Neural cell (in vitro differentiated cells): Measurements from ENCODE around the gene KIF6. TPM values are rescaled to one million over a fixed set of nuclear protein-coding genes. Genes with fewer than 3 reads are reported as not detected.

Source experiments
- H2AFZ ChIP-seq: fragments of 200-600, 300-800 bp; sonication (generic), shearing (Covaris generic); 2 replicates; pipeline ENCODE4 v1.6.0; 2014; ENCODE audit warnings: low read depth, mild to moderate bottlenecking, antibody characterized with exemption, low read length, moderate library complexity
- H3F3A ChIP-seq: fragments of 200-600 bp; shearing (Covaris generic); 2 replicates; pipeline ENCODE4 v1.6.1; 2016; ENCODE audit warnings: mild to moderate bottlenecking, moderate library complexity, mixed read lengths, antibody characterized with exemption, low read length; ENCODE audit not compliant: insufficient read depth, poor library complexity, severe bottlenecking
- H3K27ac ChIP-seq: fragments of 200-600, 300-800 bp; sonication (generic), shearing (Covaris generic); 2 replicates; pipeline ENCODE4 v1.5.1; 2014; ENCODE audit warnings: mild to moderate bottlenecking, low read length, moderate library complexity
- H3K27me3 ChIP-seq: fragments of 300-800, 200-600 bp; sonication (generic), shearing (Covaris generic); 2 replicates; pipeline ENCODE4 v1.6.0; 2014; ENCODE audit warnings: mild to moderate bottlenecking, low read depth, low read length, moderate library complexity; ENCODE audit not compliant: insufficient read depth
- H3K36me3 ChIP-seq: fragments of 300-800, 200-600 bp; sonication (generic), shearing (Covaris generic); 2 replicates; pipeline ENCODE4 v1.5.1; 2014; ENCODE audit warnings: mild to moderate bottlenecking, antibody characterized with exemption, low read length, moderate library complexity; ENCODE audit not compliant: insufficient read depth
- H3K4me2 ChIP-seq: fragments of 300-800, 200-600 bp; sonication (generic), shearing (Covaris generic); 2 replicates; pipeline ENCODE4 v1.6.0; 2014; ENCODE audit warnings: mild to moderate bottlenecking, low read length
- H3K4me3 ChIP-seq: fragments of 300-800, 200-600 bp; sonication (generic), shearing (Covaris generic); 2 replicates; pipeline ENCODE4 v1.5.1; 2014; ENCODE audit warnings: mild to moderate bottlenecking, low read length, moderate library complexity
- H3K79me2 ChIP-seq: fragments of 200-600 bp; shearing (Covaris generic); replicated peaks from 2 replicates; pipeline ENCODE4 v1.6.0; 2014; ENCODE audit warnings: mild to moderate bottlenecking, low read length, moderate library complexity; ENCODE audit not compliant: insufficient read depth
- H3K9ac ChIP-seq: fragments of 300-800, 200-600 bp; sonication (generic), shearing (Covaris generic); 2 replicates; pipeline ENCODE4 v1.6.1; 2016; ENCODE audit warnings: mild to moderate bottlenecking, low read length, mixed read lengths
- H3K9me2 ChIP-seq: fragments of 200-600 bp; shearing (Covaris generic); 2 replicates; pipeline ENCODE4 v1.6.1; 2016; ENCODE audit warnings: mild to moderate bottlenecking, low read length, mixed read lengths; ENCODE audit not compliant: insufficient read depth
- H3K9me3 ChIP-seq: fragments of 200-600, 300-800 bp; sonication (generic), shearing (Covaris generic); 2 replicates; pipeline ENCODE4 v1.6.1; 2016; ENCODE audit warnings: mild to moderate bottlenecking, mixed run types, low read length, moderate library complexity, mixed read lengths
- H4K20me1 ChIP-seq: fragments of 200-600 bp; shearing (Covaris generic); 2 replicates; pipeline ENCODE4 v1.6.1; 2016; ENCODE audit warnings: mild to moderate bottlenecking, mixed run types; ENCODE audit not compliant: insufficient read depth
- EP300 ChIP-seq: fragments of 450-650 bp; conservative IDR thresholded peaks from 2 replicates; pipeline ENCODE4 v1.6.1; 2014; ENCODE audit warnings: antibody characterized with exemption, mild to moderate bottlenecking, moderate library complexity; ENCODE audit not compliant: poor library complexity, severe bottlenecking
- MXI1 ChIP-seq: fragments of 450-650 bp; conservative IDR thresholded peaks from 2 replicates; pipeline ENCODE4 v1.6.1; 2014; ENCODE audit warnings: antibody characterized with exemption, mild to moderate bottlenecking; ENCODE audit not compliant: poor library complexity, severe bottlenecking
- POLR2AphosphoS5 ChIP-seq: IDR thresholded peaks from 2 replicates; pipeline ENCODE4 v1.6.1; 2012
- RAD21 ChIP-seq: fragments of 450-650 bp; conservative IDR thresholded peaks from 2 replicates; pipeline ENCODE4 v1.6.1; 2014; ENCODE audit warnings: antibody characterized with exemption, mild to moderate bottlenecking, moderate library complexity
- SMC3 ChIP-seq: fragments of 450-650 bp; conservative IDR thresholded peaks from 2 replicates; pipeline ENCODE4 v1.6.1; 2014; ENCODE audit warnings: antibody characterized with exemption, mild to moderate bottlenecking, moderate library complexity; ENCODE audit not compliant: poor library complexity
- TAF1 ChIP-seq: IDR thresholded peaks from 2 replicates; pipeline ENCODE4 v1.6.1; 2012; ENCODE audit warnings: low read depth
- polyA plus RNA-seq: library from polyadenylated mRNA; depleted of rRNA; stranded (reverse); fragments of >200 nt; gene quantifications from 2 replicates; pipeline ENCODE4 v1.2.3, GENCODE V29; 2014
- TF ChIP-seq, protein P1 (sequence below): fragments of 450-650 bp; IDR thresholded peaks from 2 replicates; pipeline ENCODE4 v1.5.1; 2014; ENCODE audit warnings: antibody characterized with exemption, mild to moderate bottlenecking, moderate library complexity; ENCODE audit not compliant: poor library complexity, severe bottlenecking
- TF ChIP-seq, protein P2 (sequence below): IDR thresholded peaks from 2 replicates; pipeline ENCODE4 v1.6.1; 2012; ENCODE audit warnings: borderline replicate concordance

KIF6 gene
- polyA plus RNA-seq, 1 donor from 2014 or later = 2.1 TPM

DNA sequence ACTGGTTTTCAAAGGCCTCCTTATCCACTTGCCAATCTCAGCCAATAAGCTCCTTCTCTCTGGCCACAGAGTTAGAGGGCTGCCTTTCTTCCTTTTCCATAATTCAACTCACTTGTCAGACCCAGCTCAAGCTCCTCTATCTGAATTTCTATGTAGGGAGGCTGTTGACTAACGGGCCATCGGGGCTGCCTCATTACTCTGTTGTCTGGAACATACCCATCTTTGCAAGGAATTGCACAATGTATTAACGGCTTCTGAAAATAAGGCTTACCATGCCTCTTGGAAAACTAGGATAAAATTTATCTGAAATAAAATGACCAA lies 28.5 kb upstream of the KIF6 start:
- no peaks in the 10 kb centered on the region for H3K9me3 ChIP-seq
- H3K27me3 ChIP-seq = no peaks in the 10 kb centered on the region
- no peaks in the 10 kb centered on the region for H3K79me2 ChIP-seq
- no peak overlapping the region for H3K4me3 ChIP-seq
- H3K27ac ChIP-seq = no peak overlapping the region
- no peak overlapping the region for H2AFZ ChIP-seq
- H3K9ac ChIP-seq = no peak overlapping the region
- no peaks in the 10 kb centered on the region for H3F3A ChIP-seq
- TF ChIP-seq MXI1 = no peak
- TF ChIP-seq, protein P1, sequence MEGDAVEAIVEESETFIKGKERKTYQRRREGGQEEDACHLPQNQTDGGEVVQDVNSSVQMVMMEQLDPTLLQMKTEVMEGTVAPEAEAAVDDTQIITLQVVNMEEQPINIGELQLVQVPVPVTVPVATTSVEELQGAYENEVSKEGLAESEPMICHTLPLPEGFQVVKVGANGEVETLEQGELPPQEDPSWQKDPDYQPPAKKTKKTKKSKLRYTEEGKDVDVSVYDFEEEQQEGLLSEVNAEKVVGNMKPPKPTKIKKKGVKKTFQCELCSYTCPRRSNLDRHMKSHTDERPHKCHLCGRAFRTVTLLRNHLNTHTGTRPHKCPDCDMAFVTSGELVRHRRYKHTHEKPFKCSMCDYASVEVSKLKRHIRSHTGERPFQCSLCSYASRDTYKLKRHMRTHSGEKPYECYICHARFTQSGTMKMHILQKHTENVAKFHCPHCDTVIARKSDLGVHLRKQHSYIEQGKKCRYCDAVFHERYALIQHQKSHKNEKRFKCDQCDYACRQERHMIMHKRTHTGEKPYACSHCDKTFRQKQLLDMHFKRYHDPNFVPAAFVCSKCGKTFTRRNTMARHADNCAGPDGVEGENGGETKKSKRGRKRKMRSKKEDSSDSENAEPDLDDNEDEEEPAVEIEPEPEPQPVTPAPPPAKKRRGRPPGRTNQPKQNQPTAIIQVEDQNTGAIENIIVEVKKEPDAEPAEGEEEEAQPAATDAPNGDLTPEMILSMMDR = no peak
- no peak for TF ChIP-seq EP300
- no peak for TF ChIP-seq POLR2AphosphoS5
- TF ChIP-seq TAF1 = no peak
- no peaks in the 10 kb centered on the region for H3K36me3 ChIP-seq
- H3K4me2 ChIP-seq = no peak overlapping the region
- H3K9me2 ChIP-seq = no peaks in the 10 kb centered on the region
- no peaks in the 10 kb centered on the region for H4K20me1 ChIP-seq

DNA sequence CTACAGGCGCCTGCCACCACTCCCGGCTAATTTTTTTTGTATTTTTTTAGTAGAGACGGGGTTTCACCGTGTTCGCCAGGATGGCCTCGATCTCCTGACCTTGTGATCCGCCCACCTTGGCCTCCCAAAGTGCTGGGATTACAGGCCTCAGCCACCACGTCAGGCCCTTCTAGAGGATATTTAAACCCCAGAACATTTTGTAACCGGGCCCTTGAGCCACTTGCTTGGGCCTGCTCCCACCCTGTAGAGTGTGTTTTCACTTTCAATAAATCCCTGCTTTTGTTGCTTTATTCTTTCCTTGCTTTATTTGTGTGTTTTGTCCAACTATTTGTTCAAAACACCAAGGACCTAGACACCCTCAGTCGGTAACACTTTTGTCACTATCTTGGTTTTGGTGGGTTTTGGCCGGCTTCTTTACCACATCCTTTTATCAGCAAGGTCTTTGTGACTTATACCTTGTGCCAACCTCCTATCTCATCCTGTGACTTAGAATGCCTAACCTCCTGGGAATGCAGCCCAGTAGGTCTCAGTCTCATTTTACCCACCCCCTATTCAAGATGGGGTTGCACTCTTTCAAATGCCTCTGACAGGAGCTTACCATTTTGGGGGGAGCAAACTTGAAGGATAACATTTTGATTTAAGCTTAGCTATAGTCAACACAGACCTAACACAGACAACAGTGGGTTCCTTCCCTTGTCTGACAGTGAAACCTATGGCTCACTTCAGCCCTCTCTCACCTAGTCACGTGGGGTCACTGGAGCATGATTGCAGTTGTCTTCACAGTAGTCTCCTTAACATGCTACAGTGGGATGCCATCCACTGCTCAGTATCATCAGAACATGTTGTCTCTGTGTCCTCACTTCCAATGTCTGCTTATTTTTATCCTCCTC lies 27.9 kb upstream of the KIF6 start:
- Histone ChIP-seq H3K9me3 (no peaks in the 10 kb centered on the region), H3K4me2 (no peak overlapping the region), H2AFZ (no peak overlapping the region), H3K4me3 (no peak overlapping the region), H3K27ac (no peak overlapping the region), H3K79me2 (no peaks in the 10 kb centered on the region), H3K9ac (no peak overlapping the region), H4K20me1 (no peaks in the 10 kb centered on the region), H3F3A (no peaks in the 10 kb centered on the region), H3K27me3 (no peaks in the 10 kb centered on the region), H3K9me2 (no peaks in the 10 kb centered on the region), H3K36me3 (no peaks in the 10 kb centered on the region)
- TF ChIP-seq MXI1 = no peak
- TF ChIP-seq POLR2AphosphoS5 = no peak

DNA sequence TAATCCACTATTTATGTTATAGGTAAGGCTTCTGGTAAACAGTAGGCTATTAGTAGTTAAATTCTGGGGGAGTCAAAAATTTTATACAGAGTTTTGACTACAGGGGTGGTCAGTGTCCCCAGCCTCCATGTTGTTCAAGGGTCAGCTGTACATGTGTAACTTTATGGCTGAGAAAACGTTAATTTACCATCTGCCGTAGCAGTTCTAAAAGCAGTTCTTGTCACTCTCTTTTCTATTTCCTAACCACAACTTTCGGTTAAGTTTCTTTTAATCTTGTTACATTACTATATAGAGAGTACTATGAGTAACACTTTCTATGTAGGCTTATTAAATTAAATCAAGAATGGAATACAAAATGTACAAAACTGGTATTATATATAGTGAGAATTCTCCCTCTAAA lies 21.6 kb upstream of the KIF6 start:
- H3K4me3 ChIP-seq = no peak overlapping the region
- no peaks in the 10 kb centered on the region for H4K20me1 ChIP-seq
- TF ChIP-seq MXI1 (no peak), TAF1 (no peak), SMC3 (no peak), POLR2AphosphoS5 (no peak), RAD21 (no peak)
- TF ChIP-seq, protein P1 = no peak
- TF ChIP-seq, protein P2, sequence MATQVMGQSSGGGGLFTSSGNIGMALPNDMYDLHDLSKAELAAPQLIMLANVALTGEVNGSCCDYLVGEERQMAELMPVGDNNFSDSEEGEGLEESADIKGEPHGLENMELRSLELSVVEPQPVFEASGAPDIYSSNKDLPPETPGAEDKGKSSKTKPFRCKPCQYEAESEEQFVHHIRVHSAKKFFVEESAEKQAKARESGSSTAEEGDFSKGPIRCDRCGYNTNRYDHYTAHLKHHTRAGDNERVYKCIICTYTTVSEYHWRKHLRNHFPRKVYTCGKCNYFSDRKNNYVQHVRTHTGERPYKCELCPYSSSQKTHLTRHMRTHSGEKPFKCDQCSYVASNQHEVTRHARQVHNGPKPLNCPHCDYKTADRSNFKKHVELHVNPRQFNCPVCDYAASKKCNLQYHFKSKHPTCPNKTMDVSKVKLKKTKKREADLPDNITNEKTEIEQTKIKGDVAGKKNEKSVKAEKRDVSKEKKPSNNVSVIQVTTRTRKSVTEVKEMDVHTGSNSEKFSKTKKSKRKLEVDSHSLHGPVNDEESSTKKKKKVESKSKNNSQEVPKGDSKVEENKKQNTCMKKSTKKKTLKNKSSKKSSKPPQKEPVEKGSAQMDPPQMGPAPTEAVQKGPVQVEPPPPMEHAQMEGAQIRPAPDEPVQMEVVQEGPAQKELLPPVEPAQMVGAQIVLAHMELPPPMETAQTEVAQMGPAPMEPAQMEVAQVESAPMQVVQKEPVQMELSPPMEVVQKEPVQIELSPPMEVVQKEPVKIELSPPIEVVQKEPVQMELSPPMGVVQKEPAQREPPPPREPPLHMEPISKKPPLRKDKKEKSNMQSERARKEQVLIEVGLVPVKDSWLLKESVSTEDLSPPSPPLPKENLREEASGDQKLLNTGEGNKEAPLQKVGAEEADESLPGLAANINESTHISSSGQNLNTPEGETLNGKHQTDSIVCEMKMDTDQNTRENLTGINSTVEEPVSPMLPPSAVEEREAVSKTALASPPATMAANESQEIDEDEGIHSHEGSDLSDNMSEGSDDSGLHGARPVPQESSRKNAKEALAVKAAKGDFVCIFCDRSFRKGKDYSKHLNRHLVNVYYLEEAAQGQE = no peak
- no peak overlapping the region for H3K4me2 ChIP-seq
- H3K36me3 ChIP-seq = no peaks in the 10 kb centered on the region
- H3F3A ChIP-seq = no peaks in the 10 kb centered on the region
- no peaks in the 10 kb centered on the region for H3K9me2 ChIP-seq
- H3K27ac ChIP-seq = no peak overlapping the region
- H3K9me3 ChIP-seq = no peaks in the 10 kb centered on the region
- no peak overlapping the region for H3K9ac ChIP-seq
- H3K27me3 ChIP-seq = no peaks in the 10 kb centered on the region
- no peaks in the 10 kb centered on the region for H3K79me2 ChIP-seq
- no peak overlapping the region for H2AFZ ChIP-seq
